K562 (cell line): Measurements from ENCODE around the gene JUND. TPM values are rescaled to one million over a fixed set of nuclear protein-coding genes. Genes with fewer than 3 reads are reported as not detected.
A peak's percentile ranks its signal among the peaks of the same experiment; 100 is the strongest.

ENCODE experiments used
- CBX2 ChIP-seq: fragments of 200-600 bp; sonication (generic); IDR thresholded peaks from one replicate; pipeline ENCODE4 v1.6.1; 2012; ENCODE audit warnings: mild to moderate bottlenecking, low read length, inconsistent platforms; ENCODE audit not compliant: insufficient read depth, poor library complexity, severe bottlenecking
- FOXO4 ChIP-seq: fragments of 450-650 bp; formaldehyde crosslinking; IDR thresholded peaks from 2 replicates; pipeline ENCODE4 v1.4.0; 2020; ENCODE audit warnings: mild to moderate bottlenecking, moderate library complexity
- GTF2A2 ChIP-seq: IDR thresholded peaks from 2 replicates; pipeline ENCODE4 v1.6.1; 2016; ENCODE audit warnings: mild to moderate bottlenecking, missing genetic modification characterization, missing compliant biosample characterization
- JUNB ChIP-seq: fragments of 450-650 bp; formaldehyde crosslinking; conservative IDR thresholded peaks from 2 replicates; pipeline ENCODE4 v1.4.0; 2020; ENCODE audit warnings: mild to moderate bottlenecking
- PBX2 ChIP-seq, 2 experiments: IDR thresholded peaks in 1 of 2; conservative IDR thresholded peaks in 1 of 2; 2 replicates each; pipeline ENCODE4 v1.6.1; 2016; ENCODE audit warnings: low read depth in 2 of 2, mild to moderate bottlenecking in 1 of 2, missing compliant biosample characterization in 1 of 2, missing genetic modification characterization in 1 of 2, moderate library complexity in 1 of 2
- RBM34 ChIP-seq: fragments of 200-400 bp; formaldehyde crosslinking; IDR thresholded peaks from 2 replicates; pipeline ENCODE4 v1.6.1; 2018; ENCODE audit warnings: low read length, borderline replicate concordance; ENCODE audit not compliant: insufficient read depth
- RFX1 ChIP-seq: fragments of 450-650 bp; IDR thresholded peaks from 2 replicates; pipeline ENCODE4 v1.6.1; 2016; ENCODE audit warnings: mild to moderate bottlenecking, moderate library complexity
- SIN3B ChIP-seq: fragments of 450-650 bp; IDR thresholded peaks from 2 replicates; pipeline ENCODE4 v1.6.1; 2017; ENCODE audit warnings: low read depth, mild to moderate bottlenecking, moderate library complexity
- SMARCE1 ChIP-seq: fragments of 450-650 bp; IDR thresholded peaks from 2 replicates; pipeline ENCODE4 v1.7.1; 2016; ENCODE audit warnings: mild to moderate bottlenecking
- U2AF2 ChIP-seq: fragments of 200-400 bp; formaldehyde crosslinking; optimal IDR thresholded peaks from 2 replicates; pipeline ENCODE3; 2017; ENCODE audit warnings: low read depth, mild to moderate bottlenecking, low read length
- ZBTB40 ChIP-seq, 2 experiments: fragments of 450-650 bp in 1 of 2; sonication (generic) in 1 of 2; formaldehyde crosslinking in 1 of 2; IDR thresholded peaks; 2 replicates each; pipeline versions ENCODE4 v1.7.1 to v1.9.0; 2016 to 2022; ENCODE audit warnings: inconsistent platforms in 1 of 2, mild to moderate bottlenecking in 1 of 2, missing genetic modification reagents in 1 of 2
- ZNF655 ChIP-seq: fragments of 250-450 bp; sonication (Bioruptor Pico); IDR thresholded peaks from 2 replicates; pipeline ENCODE4 v1.5.0; 2021
- ZNF668 ChIP-seq: fragments of 250-450 bp; sonication (Bioruptor Pico); IDR thresholded peaks from 2 replicates; pipeline ENCODE4 v1.8.0; 2022; ENCODE audit warnings: mild to moderate bottlenecking, inconsistent platforms
- polyA plus RNA-seq, 8 experiments: library from polyadenylated mRNA; depleted of rRNA in 4 of 8; stranded (reverse) in 5 of 8; unstranded in 3 of 8; fragments of >200 nt; fragmentation: Nextera tagmentation in 2 of 8; fragmentation: Illumina TruSeq in 1 of 8; extraction: Ambion mirVana in 2 of 8; extraction: Trizol in 1 of 8; gene quantifications; 2 replicates each; pipeline versions ENCODE4 v1.2.1 to v1.2.3, GENCODE V29; 2011 to 2014; ENCODE audit warnings: inconsistent platforms in 1 of 8, missing spikeins in 1 of 8
- total RNA-seq, 7 experiments: library from RNA; depleted of rRNA in 6 of 7; stranded (reverse); fragments of >200 nt in 6 of 7; fragmentation: Illumina TruSeq in 2 of 7; extraction: Trizol in 2 of 7; gene quantifications; 2 replicates each; pipeline versions ENCODE4 v1.2.1 to v1.2.3, GENCODE V29; 2011 to 2021; ENCODE audit warnings: low replicate concordance in 1 of 7

JUND gene
- total and polyA plus RNA-seq, 9 of the 15 experiments (the other 6 are each of a cell fraction or from before 2014, with no cell fraction given): 6.4 to 286 (median 42.3) TPM

GRCh38 chr19:18262917-18263316, 18.5 kb downstream of the JUND start (continued):
- TF ChIP-seq PBX2 (CRISPR knock-in tag; IDR thresholded peaks at IDR 0.05; ENCODE audit: low read depth) (no peak), PBX2 (tag; conservative IDR thresholded peaks at IDR 0.05; ENCODE audit: low read depth) (peak; percentile 59; the same call in 1 of the 2 replicates), CBX2 (no peak), RBM34 (no peak), U2AF2 (no peak), GTF2A2 (tag) (no peak), JUNB (CRISPR knock-in tag) (no peak), FOXO4 (CRISPR knock-in tag) (no peak), SIN3B (no peak), RFX1 (no peak), ZNF668 (CRISPR knock-in tag) (no peak), SMARCE1 (peak; percentile 55; the same call in 1 of the 2 replicates), ZBTB40 (IDR thresholded peaks at IDR 0.05) (no peak), ZBTB40 (CRISPR knock-in tag; IDR thresholded peaks at IDR 0.05) (no peak), ZNF655 (CRISPR knock-in tag) (no peak)
